ENCODE measurements around the gene ARG1.
"Not testable (repeated sequence)": the region's sequence is repeated elsewhere in the genome, so short reads cannot be mapped to it uniquely, and the experiment has no call there.

DNA sequence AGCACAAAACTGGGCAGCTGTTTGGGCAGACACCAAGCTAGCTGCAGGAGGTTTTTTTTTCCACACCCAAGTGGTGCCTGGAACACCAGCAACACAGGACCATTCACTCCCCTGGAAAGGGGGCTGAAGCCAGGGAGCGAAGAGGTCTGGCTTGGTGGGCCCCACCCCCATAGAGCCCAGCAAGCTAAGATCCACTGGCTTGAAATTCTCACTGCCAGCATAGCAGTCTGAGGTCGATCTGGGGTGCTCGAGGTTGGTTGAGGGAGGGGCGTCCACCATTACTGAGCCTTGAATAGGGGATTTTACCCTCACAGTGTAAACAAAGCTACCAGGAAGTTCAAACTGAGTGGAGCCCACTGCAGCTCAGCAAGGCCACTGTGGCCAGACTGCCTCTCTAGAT, 34.4 kb upstream of the ARG1 start:
- TF ChIP-seq SP1, FOXA1, ELF4 (IDR thresholded peaks at IDR 0.05): not testable (repeated sequence)
- TF ChIP-seq, protein P1, sequence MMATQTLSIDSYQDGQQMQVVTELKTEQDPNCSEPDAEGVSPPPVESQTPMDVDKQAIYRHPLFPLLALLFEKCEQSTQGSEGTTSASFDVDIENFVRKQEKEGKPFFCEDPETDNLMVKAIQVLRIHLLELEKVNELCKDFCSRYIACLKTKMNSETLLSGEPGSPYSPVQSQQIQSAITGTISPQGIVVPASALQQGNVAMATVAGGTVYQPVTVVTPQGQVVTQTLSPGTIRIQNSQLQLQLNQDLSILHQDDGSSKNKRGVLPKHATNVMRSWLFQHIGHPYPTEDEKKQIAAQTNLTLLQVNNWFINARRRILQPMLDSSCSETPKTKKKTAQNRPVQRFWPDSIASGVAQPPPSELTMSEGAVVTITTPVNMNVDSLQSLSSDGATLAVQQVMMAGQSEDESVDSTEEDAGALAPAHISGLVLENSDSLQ (IDR thresholded peaks at IDR 0.05): not testable (repeated sequence)

Measured in HEK293T (cell line).